PFSK-1 (cell line): ENCODE data around the gene DPP6.

Experiments
- FOXP2 ChIP-seq: optimal IDR thresholded peaks from 2 replicates; pipeline ENCODE3; 2011; ENCODE audit warnings: borderline replicate concordance, control low read depth, inconsistent platforms; ENCODE audit not compliant: insufficient read depth; ENCODE audit errors: extremely low read length, extremely low read depth
- POLR2AphosphoS5 ChIP-seq: IDR thresholded peaks from 2 replicates; pipeline ENCODE4 v1.6.1; 2012; ENCODE audit warnings: low read depth, mild to moderate bottlenecking, control low read depth, low read length, moderate library complexity
- REST ChIP-seq, 2 experiments: IDR thresholded peaks; 2 replicates each; pipeline versions ENCODE4 v1.6.1 to v1.8.0; 2011 to 2012; ENCODE audit warnings: low read depth in 2 of 2, low read length in 2 of 2, control low read depth in 1 of 2, inconsistent platforms in 1 of 2, mild to moderate bottlenecking in 1 of 2, moderate library complexity in 1 of 2; ENCODE audit not compliant: insufficient read depth in 1 of 2
- SIN3A ChIP-seq: IDR thresholded peaks from 2 replicates; pipeline ENCODE4 v1.6.1; 2012; ENCODE audit warnings: mild to moderate bottlenecking, low read length, moderate library complexity, borderline replicate concordance; ENCODE audit not compliant: insufficient read depth
- TAF1 ChIP-seq: IDR thresholded peaks from 2 replicates; pipeline ENCODE4 v1.6.1; 2012; ENCODE audit warnings: low read length, control low read depth, borderline replicate concordance; ENCODE audit not compliant: insufficient read depth

DPP6 gene

DNA sequence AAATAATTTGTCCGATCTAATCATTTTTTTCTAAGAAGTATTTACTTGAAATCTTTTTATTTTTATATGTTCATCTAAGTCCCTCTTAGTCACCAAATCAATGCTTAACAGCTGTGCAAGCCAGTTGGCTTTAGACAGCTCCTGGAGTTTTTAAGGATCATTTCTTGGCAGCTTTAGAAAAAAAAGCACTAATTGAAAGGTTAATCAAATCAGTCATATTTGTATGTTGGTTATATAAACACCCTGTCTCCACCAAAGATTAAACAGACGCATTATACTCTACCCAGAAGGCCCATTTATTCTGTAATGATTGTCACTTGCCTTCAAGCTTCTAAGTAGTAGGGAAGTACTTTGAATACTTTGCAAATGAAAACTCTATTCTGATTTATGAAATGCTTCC, 890.5 kb downstream of the DPP6 start:
- TF ChIP-seq TAF1 = no peak
- TF ChIP-seq REST (IDR thresholded peaks at IDR 0.05; ENCODE audit: insufficient read depth in 1 of 2, low read depth in 2 of 2, low read length in 2 of 2) = no peak
- no peak for TF ChIP-seq POLR2AphosphoS5
- no peak for TF ChIP-seq FOXP2
- no peak for TF ChIP-seq SIN3A
